ENCODE measurements around the gene PITPNB. TPM values are rescaled to one million over a fixed set of nuclear protein-coding genes. Genes with fewer than 3 reads are reported as not detected.

PITPNB gene
- total RNA-seq, 1 experiment from 2014 or later: 70.7 TPM

- POLR2A ChIA-PET: no interaction called here
- no peak for ATAC-seq
Observed at GRCh38 chr22:27892064-27892463, 27.0 kb downstream of the PITPNB start.

DNA sequence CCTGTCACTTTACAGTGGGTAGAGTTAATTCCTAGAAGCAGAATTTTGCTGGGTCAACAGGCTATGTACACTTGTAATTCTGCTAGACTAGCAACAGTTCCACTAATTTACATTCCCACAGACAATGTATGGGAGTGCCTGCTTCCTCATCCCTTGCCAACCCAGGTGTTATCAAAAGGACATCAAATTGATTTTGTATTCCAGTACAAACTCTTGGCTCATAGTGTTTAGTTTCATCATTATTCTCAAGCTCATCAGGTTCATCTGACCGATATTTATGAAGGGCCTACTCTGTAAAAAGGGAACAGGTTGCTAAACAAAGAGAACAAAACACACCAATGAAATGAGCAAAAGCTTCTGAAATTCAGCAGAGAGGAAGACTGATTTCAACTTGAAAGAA, 30.7 kb downstream of the PITPNB start:
- Mint-ChIP-seq H3K27ac (no peak overlapping the region; the same call in 1 of the 2 replicates), H3K36me3 (peaks cover 52% of the 10 kb centered on the region), H3K4me1 (peaks cover 42% of the 10 kb centered on the region), H3K4me3 (no peak overlapping the region), H3K9me3 (no peaks in the 10 kb centered on the region), H3K27me3 (ENCODE audit: low read depth) (no peaks in the 10 kb centered on the region)
- ChIA-PET CTCF (interaction anchor here (0.9 to 3.3 kb wide), 3 partner anchors 9 to 121 kb away, joined by 3 to 13 read pairs (median 11); no protein-coding TSS in a partner anchor), POLR2A (interaction anchor here (2.0 kb wide), 1 partner anchor 31 kb away, joined by 5 read pairs; the partner anchor contains the start of gene PITPNB)
- TF ChIP-seq FOXK1 (CRISPR knock-in tag; IDR thresholded peaks at IDR 0.05) (no peak), CDX4 (CRISPR knock-in tag; IDR thresholded peaks at IDR 0.05; ENCODE audit: borderline replicate concordance) (no peak), ZNF317 (CRISPR knock-in tag; IDR thresholded peaks at IDR 0.05; ENCODE audit: borderline replicate concordance, low read depth) (no peak), NR3C1 (CRISPR knock-in tag; conservative IDR thresholded peaks at IDR 0.05; ENCODE audit: low read depth) (no peak), NFYB (CRISPR knock-in tag; conservative IDR thresholded peaks at IDR 0.05; ENCODE audit: low read depth) (no peak), TP53 (CRISPR knock-in tag; IDR thresholded peaks at IDR 0.05) (no peak), ZNF121 (CRISPR knock-in tag; IDR thresholded peaks at IDR 0.05) (no peak), FOXJ3 (CRISPR knock-in tag; IDR thresholded peaks at IDR 0.05; ENCODE audit: borderline replicate concordance) (no peak), HMGA2 (CRISPR knock-in tag; IDR thresholded peaks at IDR 0.05) (no peak), ELF4 (CRISPR knock-in tag; IDR thresholded peaks at IDR 0.05; ENCODE audit: low read depth) (no peak), ZNF263 (CRISPR knock-in tag; IDR thresholded peaks at IDR 0.05; ENCODE audit: low read depth) (no peak), MXD4 (CRISPR knock-in tag; IDR thresholded peaks at IDR 0.05; ENCODE audit: borderline replicate concordance) (no peak), MLX (CRISPR knock-in tag; IDR thresholded peaks at IDR 0.05) (no peak), ATF2 (CRISPR knock-in tag; IDR thresholded peaks at IDR 0.05; ENCODE audit: borderline replicate concordance, low read depth) (no peak), TEAD1 (CRISPR knock-in tag; IDR thresholded peaks at IDR 0.05) (no peak)
- TF ChIP-seq, protein P1, sequence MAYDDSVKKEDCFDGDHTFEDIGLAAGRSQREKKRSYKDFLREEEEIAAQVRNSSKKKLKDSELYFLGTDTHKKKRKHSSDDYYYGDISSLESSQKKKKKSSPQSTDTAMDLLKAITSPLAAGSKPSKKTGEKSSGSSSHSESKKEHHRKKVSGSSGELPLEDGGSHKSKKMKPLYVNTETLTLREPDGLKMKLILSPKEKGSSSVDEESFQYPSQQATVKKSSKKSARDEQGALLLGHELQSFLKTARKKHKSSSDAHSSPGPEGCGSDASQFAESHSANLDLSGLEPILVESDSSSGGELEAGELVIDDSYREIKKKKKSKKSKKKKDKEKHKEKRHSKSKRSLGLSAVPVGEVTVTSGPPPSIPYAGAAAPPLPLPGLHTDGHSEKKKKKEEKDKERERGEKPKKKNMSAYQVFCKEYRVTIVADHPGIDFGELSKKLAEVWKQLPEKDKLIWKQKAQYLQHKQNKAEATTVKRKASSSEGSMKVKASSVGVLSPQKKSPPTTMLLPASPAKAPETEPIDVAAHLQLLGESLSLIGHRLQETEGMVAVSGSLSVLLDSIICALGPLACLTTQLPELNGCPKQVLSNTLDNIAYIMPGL (CRISPR knock-in tag; IDR thresholded peaks at IDR 0.05): no peak
- no peak for ATAC-seq
- DNase-seq (ENCODE audit: low spot score): no peak

More at GRCh38 chr22:27892064-27892463, 27.0 kb downstream of the PITPNB start:
- DNase-seq (ENCODE audit: low spot score): no peak
- H3K27me3 Mint-ChIP-seq (ENCODE audit: low read depth): no peaks in the 10 kb centered on the region
- H3K36me3 Mint-ChIP-seq: peaks cover 72% of the 10 kb centered on the region
- no peak for TF ChIP-seq SMAD4 (CRISPR knock-in tag; IDR thresholded peaks at IDR 0.05)
- no peak for TF ChIP-seq TCF7 (CRISPR knock-in tag; IDR thresholded peaks at IDR 0.05; ENCODE audit: low read depth)
- no peak for TF ChIP-seq ZNF121 (CRISPR knock-in tag; IDR thresholded peaks at IDR 0.05)
- no peak for TF ChIP-seq ZNF281 (CRISPR knock-in tag; IDR thresholded peaks at IDR 0.05)
- TF ChIP-seq OVOL2 (CRISPR knock-in tag; IDR thresholded peaks at IDR 0.05; ENCODE audit: borderline replicate concordance): no peak
- TF ChIP-seq, protein P2, sequence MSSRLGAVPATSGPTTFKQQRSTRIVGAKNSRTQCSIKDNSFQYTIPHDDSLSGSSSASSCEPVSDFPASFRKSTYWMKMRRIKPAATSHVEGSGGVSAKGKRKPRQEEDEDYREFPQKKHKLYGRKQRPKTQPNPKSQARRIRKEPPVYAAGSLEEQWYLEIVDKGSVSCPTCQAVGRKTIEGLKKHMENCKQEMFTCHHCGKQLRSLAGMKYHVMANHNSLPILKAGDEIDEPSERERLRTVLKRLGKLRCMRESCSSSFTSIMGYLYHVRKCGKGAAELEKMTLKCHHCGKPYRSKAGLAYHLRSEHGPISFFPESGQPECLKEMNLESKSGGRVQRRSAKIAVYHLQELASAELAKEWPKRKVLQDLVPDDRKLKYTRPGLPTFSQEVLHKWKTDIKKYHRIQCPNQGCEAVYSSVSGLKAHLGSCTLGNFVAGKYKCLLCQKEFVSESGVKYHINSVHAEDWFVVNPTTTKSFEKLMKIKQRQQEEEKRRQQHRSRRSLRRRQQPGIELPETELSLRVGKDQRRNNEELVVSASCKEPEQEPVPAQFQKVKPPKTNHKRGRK (CRISPR knock-in tag; IDR thresholded peaks at IDR 0.05; ENCODE audit: borderline replicate concordance): no peak
- TF ChIP-seq, protein P3, sequence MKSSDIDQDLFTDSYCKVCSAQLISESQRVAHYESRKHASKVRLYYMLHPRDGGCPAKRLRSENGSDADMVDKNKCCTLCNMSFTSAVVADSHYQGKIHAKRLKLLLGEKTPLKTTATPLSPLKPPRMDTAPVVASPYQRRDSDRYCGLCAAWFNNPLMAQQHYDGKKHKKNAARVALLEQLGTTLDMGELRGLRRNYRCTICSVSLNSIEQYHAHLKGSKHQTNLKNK (CRISPR knock-in tag; IDR thresholded peaks at IDR 0.05): no peak
- H3K4me3 Mint-ChIP-seq: no peak overlapping the region
- CTCF ChIA-PET: interaction anchor here (0.9 to 1.4 kb wide), 3 partner anchors 12 to 71 kb away, joined by 3 to 4 read pairs (median 3); partner anchors contain the start of gene PITPNB
- no peaks in the 10 kb centered on the region for H3K9me3 Mint-ChIP-seq
- H3K27ac Mint-ChIP-seq: no peak overlapping the region
- H3K4me1 Mint-ChIP-seq: peaks cover 21% of the 10 kb centered on the region

All from WTC11 (cell line).